NCI-H2196 treated with DMSO at 0.1 percent for 48 hours (cell line): ENCODE results near the gene SLC26A2.
"Not testable (repeated sequence)": the region's sequence is repeated elsewhere in the genome, so short reads cannot be mapped to it uniquely, and the experiment has no call there.

ENCODE experiments used
- DNase-seq: peaks from one replicate; lab custom pipeline; 2025; ENCODE audit not compliant: unreplicated experiment; lab: John Stamatoyannopoulos, UW

SLC26A2 gene

DNA sequence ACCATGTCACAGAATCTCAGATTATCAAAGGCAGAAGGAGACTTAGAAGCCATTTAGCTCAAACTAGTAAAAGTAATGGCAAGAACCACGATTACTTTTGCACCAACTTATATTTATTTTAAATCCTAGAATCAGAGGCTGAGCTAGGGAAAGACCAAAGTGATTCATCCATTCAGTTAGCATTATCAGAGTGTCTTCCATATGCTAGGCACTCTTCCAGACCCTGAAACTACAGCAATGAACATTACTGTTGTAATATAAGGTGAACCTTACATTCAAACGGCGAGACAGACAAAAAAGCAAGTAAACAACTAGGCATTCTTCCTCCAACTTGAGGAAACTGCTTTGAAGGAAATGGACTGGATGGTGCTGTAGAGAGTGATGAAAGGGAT lies 23.9 kb upstream of the SLC26A2 start:
- DNase-seq: no peak

DNA sequence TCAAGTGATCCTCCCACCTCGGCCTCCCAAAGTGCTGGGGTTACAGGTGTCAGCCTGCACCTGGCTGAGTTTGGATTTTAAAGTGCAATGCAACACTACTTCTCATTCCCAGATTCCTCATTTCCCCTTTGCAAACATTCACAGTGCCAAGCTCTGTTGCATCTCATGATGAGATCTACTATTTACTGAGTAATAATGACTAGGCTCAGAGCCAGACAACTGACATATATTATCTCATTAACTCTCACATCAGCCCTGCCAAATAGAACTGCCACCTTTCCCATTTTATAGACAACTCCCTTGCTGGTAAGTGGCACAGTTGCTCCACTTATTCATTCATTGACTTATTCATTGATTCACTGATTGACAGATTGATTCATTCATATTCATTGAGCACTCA lies 22.9 kb upstream of the SLC26A2 start:
- peak; percentile 85 for DNase-seq

DNA sequence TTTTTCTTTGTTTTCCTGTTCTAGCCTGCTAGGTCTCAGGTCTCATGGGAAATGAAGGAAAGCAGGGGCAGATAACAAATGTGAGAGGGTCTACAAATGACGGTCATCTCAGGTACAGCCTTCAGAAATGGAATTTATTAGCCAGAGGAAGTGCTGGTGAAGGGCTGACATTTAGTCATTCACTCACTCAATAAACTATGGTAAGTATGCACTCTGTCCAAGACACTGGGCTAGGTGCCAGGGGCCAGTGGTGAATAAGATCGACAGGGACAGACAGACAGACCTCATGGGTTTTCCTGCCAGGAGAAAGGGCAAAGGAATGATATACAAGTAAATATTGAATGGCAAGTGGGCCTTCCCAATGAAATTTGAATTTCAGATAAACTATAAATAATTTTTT lies 22.3 kb upstream of the SLC26A2 start:
- DNase-seq: no peak

DNA sequence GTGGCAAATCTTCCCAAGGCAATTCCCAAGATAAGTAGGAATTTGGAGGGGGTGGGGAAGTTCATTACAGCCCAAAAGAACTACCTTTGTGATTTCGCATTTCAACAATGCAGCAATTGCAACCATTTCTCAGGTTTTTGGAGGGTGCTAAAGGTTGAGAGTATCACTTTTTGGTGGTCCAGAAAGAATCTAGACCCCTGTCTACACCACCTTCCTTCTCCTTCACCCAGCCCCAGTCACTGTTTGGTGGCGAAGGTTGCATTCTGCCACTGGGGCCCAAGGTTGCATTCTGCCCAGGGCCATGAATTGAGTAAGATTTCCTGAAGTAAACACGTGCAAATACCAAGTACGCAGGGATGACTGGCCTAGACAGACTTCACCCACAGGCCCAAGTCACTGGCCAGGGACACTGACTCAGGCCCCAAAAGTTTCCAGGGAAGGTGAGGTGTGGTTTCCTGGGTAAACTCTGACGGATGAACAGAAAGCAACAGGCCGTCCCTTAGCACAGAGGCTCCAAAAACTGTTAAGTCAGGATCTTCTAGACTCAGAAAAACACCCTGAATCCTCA lies 21.7 kb upstream of the SLC26A2 start:
- no peak for DNase-seq

DNA sequence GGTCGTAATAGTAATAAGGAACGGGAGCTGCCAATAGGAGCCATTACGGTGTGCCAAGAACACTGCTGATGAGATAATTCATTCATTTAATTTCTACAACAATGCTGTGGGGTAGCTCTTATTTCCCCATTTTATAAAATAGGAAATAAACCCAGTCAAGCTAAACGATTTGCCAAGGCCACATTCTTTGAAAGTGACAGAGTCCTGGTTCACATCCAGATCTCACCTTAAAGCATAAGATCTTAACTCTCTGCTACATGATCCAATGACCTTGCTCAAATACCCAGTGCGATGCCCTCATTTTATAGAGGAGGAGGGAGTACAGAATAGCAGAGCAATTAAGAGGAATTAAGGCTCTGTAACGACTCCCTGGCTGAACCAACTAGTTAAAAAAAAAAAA lies 21.0 kb upstream of the SLC26A2 start:
- DNase-seq: no peak

DNA sequence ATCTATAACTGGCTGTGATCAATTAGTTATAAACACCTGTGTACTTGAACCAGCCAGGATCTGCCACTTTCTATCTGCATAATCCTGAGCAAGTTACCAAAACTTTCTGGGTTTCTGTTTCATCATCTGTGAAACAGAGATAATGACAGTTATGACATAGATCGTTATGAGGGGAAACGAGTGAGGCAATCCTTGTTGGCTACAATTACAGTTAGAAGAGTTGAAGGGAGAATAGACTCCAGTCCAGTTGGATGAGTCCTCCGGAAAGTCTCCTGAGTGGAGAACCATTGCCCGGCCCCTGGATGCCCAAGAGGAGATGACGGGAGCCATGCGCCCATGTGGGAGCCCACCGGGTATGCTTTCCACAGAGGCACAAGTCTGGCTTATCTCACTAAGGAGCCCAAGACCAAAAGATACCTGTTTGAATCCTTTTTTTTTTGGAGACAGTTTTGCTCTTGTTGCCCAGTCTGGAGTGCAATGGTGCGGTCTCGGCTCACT lies 20.4 kb upstream of the SLC26A2 start:
- no peak for DNase-seq

DNA sequence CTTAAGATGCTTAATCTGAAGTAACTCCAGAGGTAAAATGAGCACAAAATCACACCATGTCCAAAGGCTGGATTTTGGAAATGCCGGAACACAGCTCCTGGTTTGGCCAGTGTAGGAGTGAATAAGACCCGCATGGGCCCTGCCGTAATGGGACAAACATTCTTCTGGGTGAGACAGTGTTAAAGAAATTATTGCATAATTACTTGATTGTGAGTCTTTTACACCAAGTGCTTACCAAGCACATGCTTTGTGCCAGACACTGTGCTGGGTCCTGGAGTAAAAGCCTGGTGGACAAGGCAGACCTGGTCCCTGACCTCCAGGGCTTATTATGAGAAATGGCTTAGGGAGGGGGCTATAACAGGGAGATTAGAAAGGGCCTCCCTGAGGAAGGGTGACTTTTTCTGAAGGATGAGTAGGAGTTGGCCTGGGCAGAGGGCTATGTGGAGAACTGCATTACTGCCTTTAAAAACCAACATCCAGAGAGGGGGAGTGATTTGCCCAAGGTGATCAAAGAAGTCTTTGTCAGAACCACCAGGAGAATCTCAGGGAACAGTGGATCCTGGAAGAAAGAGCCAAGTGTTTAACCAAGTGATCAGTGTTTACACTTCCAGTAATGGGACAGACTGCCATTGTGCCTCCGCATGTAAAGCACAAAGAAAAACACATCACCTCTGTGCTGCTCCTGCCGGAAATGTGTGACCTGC lies 19.5 kb upstream of the SLC26A2 start:
- no peak for DNase-seq

DNA sequence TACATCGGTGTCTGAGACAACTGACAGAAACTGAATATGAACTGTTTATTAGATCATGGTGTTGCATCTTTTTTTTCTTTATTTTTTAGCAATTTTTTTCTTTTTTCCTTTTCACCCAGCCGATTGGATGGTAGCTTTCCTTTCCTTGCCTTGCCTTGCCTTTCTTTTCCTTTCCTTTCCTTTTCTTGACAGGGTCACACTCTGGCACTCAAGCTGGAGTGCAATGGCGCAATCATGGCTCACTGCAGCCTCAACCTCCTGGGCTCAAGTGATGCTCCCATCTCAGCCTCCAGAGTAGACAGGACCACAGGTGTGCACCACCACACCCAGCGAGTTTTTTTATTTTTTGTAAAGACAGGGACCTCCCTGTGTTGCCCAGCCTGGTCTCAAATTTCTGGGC lies 18.8 kb upstream of the SLC26A2 start:
- DNase-seq: no peak

DNA sequence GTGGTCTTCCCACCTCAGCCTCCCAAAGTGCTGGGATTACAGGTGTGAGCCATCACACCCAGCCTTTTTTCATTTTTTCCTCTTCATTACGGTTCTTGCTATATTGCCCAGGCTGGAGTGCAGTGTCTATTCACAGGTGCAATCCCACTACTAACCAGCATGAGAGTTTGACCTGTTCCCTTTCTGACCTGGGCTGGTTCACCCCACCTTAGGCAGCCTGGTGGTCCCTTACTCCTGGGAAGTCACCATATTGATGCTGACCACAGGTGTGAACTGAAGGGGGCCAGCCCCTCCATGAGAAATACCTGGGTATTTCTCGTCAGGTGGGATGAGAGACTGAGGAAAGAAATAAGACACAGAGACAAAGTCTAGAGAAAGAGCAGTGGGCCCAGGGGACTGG lies 18.4 kb upstream of the SLC26A2 start:
- DNase-seq: no peak

DNA sequence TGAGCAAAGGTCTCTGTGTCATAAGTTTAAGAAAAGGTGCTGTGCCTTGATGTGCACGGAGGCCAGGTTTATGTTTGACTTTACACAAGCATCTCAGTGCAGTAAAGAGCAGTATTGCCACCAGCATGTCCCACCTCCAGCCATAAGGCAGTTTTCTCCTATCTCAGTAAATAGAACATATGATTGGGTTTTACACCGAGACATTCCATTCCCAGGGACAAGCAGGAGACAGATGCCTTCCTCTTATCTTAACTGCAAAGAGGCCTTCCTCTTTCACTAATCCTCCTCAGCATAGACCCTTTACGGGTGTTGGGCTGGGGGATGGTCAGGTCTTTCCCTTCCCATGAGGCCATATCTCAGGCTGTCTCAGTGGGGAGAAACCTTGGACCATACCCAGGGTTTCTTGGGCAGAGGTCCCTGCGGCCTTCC lies 17.8 kb upstream of the SLC26A2 start:
- DNase-seq: not testable (repeated sequence)

DNA sequence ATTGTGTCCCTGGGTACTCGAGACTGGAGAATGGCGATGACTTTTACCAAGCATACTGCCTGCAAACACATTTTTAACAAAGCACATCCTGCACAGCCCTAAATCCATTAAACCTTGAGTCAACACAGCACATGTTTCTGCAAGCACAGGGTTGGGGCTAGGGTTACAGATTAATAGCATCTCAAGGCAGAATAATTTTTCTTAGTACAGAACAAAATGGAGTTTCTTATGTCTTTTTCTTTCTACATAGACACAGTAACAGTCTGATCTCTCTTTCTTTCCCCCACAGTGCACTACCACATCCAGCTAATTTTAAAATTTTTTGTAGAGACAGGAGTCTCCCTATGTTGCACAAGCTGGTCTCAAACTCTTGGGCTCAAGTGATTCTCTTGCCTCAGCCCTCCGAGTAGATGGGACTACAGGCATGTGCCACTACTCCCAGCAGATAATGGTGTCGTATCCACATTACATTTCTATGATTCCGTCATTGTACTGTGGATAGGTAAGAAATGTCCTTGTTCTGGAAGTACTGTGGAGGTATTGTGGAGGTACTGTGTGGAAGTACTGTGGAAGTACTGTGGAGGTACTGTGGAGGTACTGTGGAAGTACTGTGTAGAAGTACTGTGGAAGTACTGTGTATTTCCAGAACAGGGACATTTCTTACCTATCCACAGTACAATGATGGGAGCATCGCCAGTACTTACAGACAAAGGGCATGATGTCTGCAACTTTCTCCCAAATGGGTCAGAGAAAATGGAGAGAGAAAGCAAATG lies 17.2 kb upstream of the SLC26A2 start:
- not testable (repeated sequence) for DNase-seq

DNA sequence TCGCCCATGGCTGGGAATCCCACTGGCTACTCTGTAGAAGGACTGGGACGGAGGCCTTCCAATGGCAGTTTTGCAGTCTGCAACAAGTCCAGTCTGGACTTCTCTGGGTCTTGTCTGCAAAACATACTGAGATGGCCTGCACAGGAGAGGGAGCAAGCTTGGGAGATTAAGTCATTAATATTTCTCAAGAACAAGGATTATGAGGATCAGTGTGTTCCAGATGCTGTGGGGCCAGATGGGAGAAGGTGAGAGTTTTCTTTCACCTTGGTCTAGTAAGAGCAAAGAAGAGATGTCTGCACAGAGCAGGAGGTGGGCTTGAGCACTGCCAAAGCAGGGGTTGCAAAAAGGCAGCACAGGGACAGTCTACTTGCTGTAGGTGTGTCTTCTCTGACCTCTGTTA lies 15.9 kb upstream of the SLC26A2 start, which contains the start of gene PDE6A:
Gene PDE6A, minus strand, starts transcription at position 128 of the 400 bp plus-strand sequence. Its CDS starts 120 bp downstream, at position 8.
- no peak for DNase-seq

DNA sequence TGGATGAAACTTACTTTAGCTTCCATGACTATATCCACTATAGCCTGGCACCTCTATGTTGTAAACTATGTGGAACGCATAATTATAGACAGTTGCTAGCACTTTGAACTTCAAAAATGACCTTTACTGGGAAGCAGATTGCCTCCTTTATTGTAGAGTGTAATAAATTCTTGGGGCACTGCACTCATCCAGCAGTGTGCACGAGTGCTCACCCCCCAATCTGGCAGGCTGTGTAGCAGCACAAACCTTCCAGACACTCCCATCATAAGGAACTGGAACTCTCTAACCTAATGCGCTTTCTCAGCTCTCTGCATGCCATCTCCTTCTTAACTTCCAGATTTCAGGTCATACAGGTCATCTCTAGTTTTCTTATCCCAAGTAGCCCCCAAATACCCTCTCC lies 14.4 kb upstream of the SLC26A2 start:
- no peak for DNase-seq

DNA sequence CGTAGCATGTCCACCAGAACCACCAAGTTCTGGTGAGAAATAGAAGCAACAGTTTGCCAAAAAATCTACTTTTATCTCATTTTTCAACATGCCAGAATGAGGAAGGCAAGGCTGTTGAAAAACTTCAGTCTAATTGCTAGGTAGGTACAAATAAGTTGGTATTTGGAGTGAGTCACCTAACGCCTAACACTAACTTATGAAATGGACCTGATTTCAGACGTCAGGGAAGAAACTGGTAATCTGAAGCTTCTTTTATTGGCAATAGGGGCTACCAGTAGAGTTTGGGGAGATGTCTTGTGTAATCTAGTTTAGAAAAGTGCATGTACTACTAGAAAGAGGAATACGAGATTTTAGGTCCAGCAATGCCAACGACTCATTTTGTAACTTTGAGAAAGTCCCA lies 11.6 kb upstream of the SLC26A2 start:
- no peak for DNase-seq

DNA sequence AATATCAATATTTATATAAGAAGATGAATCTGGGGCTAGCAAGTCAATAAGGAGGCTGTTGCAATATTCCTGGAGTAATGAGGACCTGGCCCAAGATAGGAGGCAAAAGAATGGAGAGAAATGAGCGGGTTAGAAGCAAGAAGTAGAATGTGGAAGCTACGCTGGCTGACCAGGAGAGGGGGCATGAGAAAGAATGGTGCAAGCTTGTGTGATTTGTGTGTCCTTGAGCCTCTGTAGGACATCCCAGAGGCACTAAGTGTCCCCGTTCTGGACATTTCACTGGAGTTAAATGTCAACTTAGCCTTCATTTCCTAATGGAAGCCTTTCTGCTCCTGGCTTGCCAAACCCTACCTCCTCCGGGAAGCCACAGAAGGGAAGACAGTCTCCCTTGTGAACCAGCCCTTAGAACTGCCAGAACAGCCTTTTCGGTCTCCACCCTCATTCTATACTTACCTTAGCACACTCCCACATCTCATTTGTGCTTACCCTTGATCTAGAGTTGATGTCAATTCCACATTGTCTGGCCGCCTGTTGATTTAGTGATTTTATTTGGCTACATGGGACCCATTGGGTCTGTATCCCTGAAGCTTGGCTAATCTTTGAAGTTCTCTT lies 9.3 kb upstream of the SLC26A2 start:
- no peak for DNase-seq

DNA sequence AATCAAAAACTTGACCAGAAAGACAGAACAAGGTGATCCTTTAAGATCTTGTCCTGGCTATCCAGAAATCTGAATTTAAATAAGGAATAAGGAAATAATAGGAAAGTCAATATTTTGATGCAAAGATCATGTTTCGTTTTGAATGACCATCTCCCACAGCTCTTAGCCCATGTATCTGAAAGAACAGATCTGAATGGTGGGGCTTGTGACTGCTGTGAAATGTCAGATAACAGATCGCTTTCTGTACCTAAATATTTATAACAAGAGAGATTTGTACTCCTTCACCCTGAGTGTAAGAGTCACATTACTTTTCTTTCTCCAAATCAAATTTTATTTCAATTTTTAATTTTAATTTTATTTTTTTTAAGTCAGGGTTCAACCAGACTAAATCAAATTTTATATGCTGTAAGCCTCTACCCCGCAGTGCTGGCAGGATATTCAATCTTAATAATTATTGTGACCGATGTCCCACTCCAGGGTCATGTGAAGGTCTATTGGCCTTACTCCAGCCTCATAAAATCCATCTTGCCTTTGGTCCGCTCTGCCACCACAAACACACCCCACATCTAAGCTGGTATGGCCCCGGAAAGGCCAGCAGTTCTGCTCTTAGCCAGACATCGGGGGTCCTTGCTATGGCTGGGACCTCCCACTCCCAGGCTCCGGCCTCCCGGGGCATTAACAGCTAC lies 7.0 kb upstream of the SLC26A2 start:
- no peak for DNase-seq

DNA sequence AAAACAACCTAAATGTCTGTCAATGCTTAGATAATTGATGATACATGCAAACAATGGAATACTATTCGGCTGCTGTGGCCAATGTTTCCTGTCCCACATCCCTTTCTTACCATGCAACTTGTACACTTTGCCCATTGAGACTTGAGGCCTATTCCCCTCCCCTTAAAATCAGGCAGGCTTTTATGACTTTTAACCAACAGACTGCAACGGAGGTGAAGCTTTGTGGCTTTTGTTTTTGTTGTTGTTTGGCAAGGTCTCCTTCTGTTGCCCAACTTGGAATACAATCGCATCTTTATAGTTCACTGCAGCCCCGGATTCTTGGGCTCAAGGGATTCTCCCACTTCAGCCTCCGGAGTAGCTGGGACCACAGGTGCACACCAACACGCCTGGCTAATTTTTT lies 5.8 kb upstream of the SLC26A2 start:
- no peak for DNase-seq

DNA sequence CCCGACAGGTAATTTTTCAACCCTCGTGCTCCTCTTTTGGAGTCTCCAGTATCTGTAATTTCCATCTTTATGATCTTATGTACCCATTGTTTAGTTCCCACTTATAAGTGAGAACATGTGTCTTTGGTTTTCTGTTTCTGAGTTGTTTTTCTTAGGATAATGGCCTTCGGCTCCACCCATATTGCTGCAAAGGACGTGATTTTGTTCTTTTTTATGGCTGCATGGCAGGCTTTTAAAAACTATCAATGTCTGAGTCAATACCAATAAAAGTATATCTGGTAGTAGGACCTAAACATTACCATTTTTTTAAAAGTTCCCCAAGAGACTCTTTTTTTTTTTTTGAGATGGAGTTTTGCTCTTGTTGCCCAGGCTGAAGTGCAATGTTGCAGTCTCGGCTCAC lies 3.9 kb upstream of the SLC26A2 start:
- DNase-seq: no peak

DNA sequence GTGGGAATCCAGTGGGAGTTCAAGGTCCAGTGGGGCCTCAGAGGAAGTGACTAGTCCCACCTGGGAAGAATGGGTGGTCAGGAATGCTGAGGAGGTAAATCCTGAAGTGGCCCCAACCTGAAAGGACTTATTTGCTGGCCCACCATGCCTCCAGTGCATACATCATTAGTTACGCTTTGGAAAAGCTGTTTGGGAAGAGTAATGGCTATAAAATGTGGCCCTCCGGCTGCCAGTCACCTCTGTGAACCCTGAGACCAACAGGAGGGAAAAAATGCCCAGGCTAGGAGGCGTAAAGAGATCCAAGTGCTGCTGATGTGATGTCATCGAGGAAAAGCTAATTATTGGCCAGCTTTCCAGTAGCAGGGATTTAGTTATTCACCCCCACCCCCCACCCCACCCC lies 2.7 kb upstream of the SLC26A2 start:
- DNase-seq: no peak

DNA sequence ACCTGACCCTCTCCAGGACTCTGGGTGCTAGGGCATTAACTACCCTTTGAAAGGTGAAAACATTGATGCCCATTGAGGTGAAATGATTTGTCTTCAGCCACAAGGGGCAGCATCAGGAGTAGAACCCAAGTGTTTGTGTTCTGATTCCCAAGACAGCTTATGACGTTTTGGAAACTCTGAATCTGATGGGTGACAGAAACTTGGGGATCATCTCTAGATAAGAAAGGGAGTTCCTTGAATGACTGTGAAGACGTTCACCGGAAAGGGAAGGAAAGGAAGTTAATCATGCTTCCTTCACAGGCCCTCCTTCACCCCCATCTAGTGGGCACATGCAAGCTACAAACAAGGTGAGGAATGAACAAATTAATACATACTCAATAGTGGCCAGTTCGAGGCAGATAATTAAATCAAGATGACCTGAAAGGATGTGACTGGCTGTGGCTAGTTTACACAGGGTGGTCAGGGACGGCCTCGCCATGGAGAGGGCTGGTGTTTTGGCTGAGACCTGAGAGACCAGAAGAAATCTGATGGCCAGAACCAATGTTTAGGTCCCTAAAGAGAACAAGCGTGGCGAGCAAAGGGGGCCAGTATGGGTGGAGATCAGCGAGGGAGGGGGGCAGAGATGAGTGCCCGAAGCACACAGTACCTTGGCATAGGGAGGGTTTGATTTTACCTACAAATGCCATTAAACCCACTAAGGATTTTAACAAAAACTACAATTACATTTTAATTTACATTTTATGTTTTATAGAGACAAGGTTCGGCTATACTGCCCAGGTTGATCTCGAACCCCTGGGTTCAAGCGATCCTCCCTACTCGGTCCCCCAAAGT lies 937 bp upstream of the SLC26A2 start:
- no peak for DNase-seq
